K562 (cell line): Measurements from ENCODE around the gene GATA5. TPM values are rescaled to one million over a fixed set of nuclear protein-coding genes. Genes with fewer than 3 reads are reported as not detected.

Experiments used
- ATAC-seq: fragments of 200-7000 bp; cut with Tn5 transposase; 3 replicates; pipeline ENCODE4 v1.9.1; 2020; ENCODE audit warnings: moderate library complexity
- BruUV-seq: library from RNA; stranded (reverse); fragments of 400-500 nt; replicated peaks from 2 replicates; lab custom pipeline; 2021; lab: Mats Ljungman, UMichigan
- CTCF ChIA-PET: fragments of 300-600 bp; formaldehyde crosslinking; extraction: SDS; loops from one replicate; lab custom pipeline; 2021; ENCODE audit warnings: low intra/inter-chr PET ratio; lab: Yijun Ruan, JAX
- POLR2A ChIA-PET: fragments of 300-600, 350-650 bp; sonication (Branson Sonifier 250); formaldehyde crosslinking; extraction: SDS; loops from one replicate; lab custom pipeline; 2021; ENCODE audit warnings: antibody characterized with exemption, inconsistent platforms; lab: Yijun Ruan, JAX
- DNase-seq, 4 experiments: peaks; one replicate each; pipeline versions ENCODE4 v3.0.0 to v3.0.0-alpha.2; 2011 to 2018; ENCODE audit warnings: low spot score in 3 of 4, mixed read lengths in 3 of 4; ENCODE audit errors: extremely low read depth in 1 of 4
- FAIRE-seq: peaks from 2 replicates; lab custom pipeline; 2011; peaks lifted over from hg19 to GRCh38; lab: Jason Lieb, UNC
- H2AFZ ChIP-seq: 2 replicates; pipeline ENCODE4 v1.6.0; 2011; ENCODE audit warnings: low read depth, low read length, control low read depth, inconsistent platforms
- H3K27ac ChIP-seq: fragments of 200-600 bp; 3 replicates; pipeline ENCODE4 v1.8.0; 2011; ENCODE audit warnings: low read depth, mild to moderate bottlenecking, control low read depth, inconsistent platforms, low read length, moderate library complexity, mixed read lengths; ENCODE audit errors: extremely low read depth
- H3K27me3 ChIP-seq, 2 experiments: fragments of 300-600 bp in 1 of 2; 2 replicates in 1 of 2; 3 replicates in 1 of 2; pipeline versions ENCODE4 v1.6.0 to v1.8.0; 2011; ENCODE audit warnings: inconsistent platforms in 2 of 2, low read length in 2 of 2, mild to moderate bottlenecking in 1 of 2, mixed read lengths in 1 of 2, moderate library complexity in 1 of 2; ENCODE audit not compliant: control insufficient read depth in 2 of 2, insufficient read depth in 2 of 2
- H3K36me3 ChIP-seq: fragments of 300-600 bp; 3 replicates; pipeline ENCODE4 v1.8.0; 2011; ENCODE audit warnings: mild to moderate bottlenecking, low read length, inconsistent platforms; ENCODE audit not compliant: control insufficient read depth, insufficient read depth
- H3K4me1 ChIP-seq, 2 experiments: fragments of 200-600 bp in 1 of 2; replicated peaks in 1 of 2; 2 replicates in 1 of 2; 3 replicates in 1 of 2; pipeline versions ENCODE4 v1.5.1 to v1.8.0; 2011; ENCODE audit warnings: inconsistent platforms in 2 of 2, low read length in 2 of 2, mild to moderate bottlenecking in 1 of 2, mixed read lengths in 1 of 2, moderate library complexity in 1 of 2; ENCODE audit not compliant: control insufficient read depth in 2 of 2, insufficient read depth in 2 of 2
- H3K4me2 ChIP-seq: 2 replicates; pipeline ENCODE4 v1.6.1; 2011; ENCODE audit warnings: low read length, control low read depth, inconsistent platforms, mixed read lengths; ENCODE audit not compliant: insufficient read depth
- H3K4me3 ChIP-seq: fragments of 200-600 bp; sonication (generic), shearing (Covaris generic); 2 replicates; pipeline ENCODE4 v1.5.1; 2016; ENCODE audit warnings: control low read depth, inconsistent platforms
- H3K79me2 ChIP-seq: fragments of 200-600 bp; 3 replicates; pipeline ENCODE4 v1.8.0; 2011; ENCODE audit warnings: low read length, inconsistent platforms; ENCODE audit not compliant: control insufficient read depth, insufficient read depth
- H3K9ac ChIP-seq, 2 experiments: 2 replicates each; pipeline versions ENCODE4 v1.6.0 to v1.6.1; 2011; ENCODE audit warnings: low read depth in 2 of 2, low read length in 2 of 2, control low read depth in 1 of 2, inconsistent platforms in 1 of 2, mild to moderate bottlenecking in 1 of 2, mixed read lengths in 1 of 2; ENCODE audit not compliant: insufficient read depth in 1 of 2
- H3K9me1 ChIP-seq: one replicate; pipeline ENCODE4 v1.6.0; 2011; ENCODE audit warnings: inconsistent platforms, mild to moderate bottlenecking, low read length, moderate library complexity; ENCODE audit not compliant: control insufficient read depth, insufficient read depth
- H3K9me3 ChIP-seq: replicated peaks from 2 replicates; pipeline ENCODE4 v1.5.1; 2011; ENCODE audit warnings: low read depth, low read length, inconsistent platforms; ENCODE audit not compliant: control insufficient read depth, insufficient read depth
- H4K20me1 ChIP-seq: replicated peaks from 2 replicates; pipeline ENCODE4 v1.6.1; 2011; ENCODE audit warnings: low read length, inconsistent platforms, mixed read lengths; ENCODE audit not compliant: control insufficient read depth, insufficient read depth
- CCAR2 ChIP-seq: fragments of 200-400 bp; formaldehyde crosslinking; IDR thresholded peaks from 2 replicates; pipeline ENCODE4 v1.6.1; 2017; ENCODE audit warnings: mild to moderate bottlenecking, low read depth, low read length
- EGR1 ChIP-seq: fragments of 450-650 bp; conservative IDR thresholded peaks from 2 replicates; pipeline ENCODE4 v1.6.1; 2017; ENCODE audit warnings: mild to moderate bottlenecking
- HNRNPL ChIP-seq: fragments of 200-400 bp; formaldehyde crosslinking; IDR thresholded peaks from 2 replicates; pipeline ENCODE4 v1.6.1; 2017; ENCODE audit warnings: low read depth, mild to moderate bottlenecking, low read length
- JUND ChIP-seq, 2 experiments: IDR thresholded peaks; 2 replicates in 1 of 2; 3 replicates in 1 of 2; pipeline ENCODE4 v1.6.1; 2011; ENCODE audit warnings: borderline replicate concordance in 2 of 2, low read depth in 2 of 2, low read length in 2 of 2, improper control_type of control experiment in 1 of 2, missing biosample characterization in 1 of 2, missing genetic modification characterization in 1 of 2, missing genetic modification reagents in 1 of 2
- KDM5B ChIP-seq: fragments of 200-600 bp; sonication (generic); IDR thresholded peaks from 2 replicates; pipeline ENCODE4 v1.6.1; 2012; ENCODE audit warnings: low read depth, mild to moderate bottlenecking, moderate library complexity, low read length, control low read depth, inconsistent platforms; ENCODE audit not compliant: insufficient replicate concordance
- MAZ ChIP-seq, 2 experiments: fragments of 450-650 bp in 1 of 2; sonication (generic) in 1 of 2; formaldehyde crosslinking; IDR thresholded peaks in 1 of 2; conservative IDR thresholded peaks in 1 of 2; 2 replicates each; pipeline versions ENCODE4 v1.4.0 to v1.5.0; 2020; ENCODE audit warnings: mild to moderate bottlenecking in 1 of 2, missing genetic modification reagents in 1 of 2
- MTA3 ChIP-seq: fragments of 450-650 bp; formaldehyde crosslinking; IDR thresholded peaks from 2 replicates; pipeline ENCODE4 v1.6.1; 2017; ENCODE audit warnings: mild to moderate bottlenecking, borderline replicate concordance
- NFE2L1 ChIP-seq: fragments of 450-650 bp; IDR thresholded peaks from 2 replicates; pipeline ENCODE4 v1.6.1; 2016; ENCODE audit warnings: missing genetic modification characterization, low read depth, mild to moderate bottlenecking, missing compliant biosample characterization, moderate library complexity, borderline replicate concordance
- NFRKB ChIP-seq: fragments of 450-650 bp; IDR thresholded peaks from 2 replicates; pipeline ENCODE4 v1.6.1; 2016; ENCODE audit warnings: low read depth
- TFAP4 ChIP-seq: sonication (generic); formaldehyde crosslinking; IDR thresholded peaks from 2 replicates; pipeline ENCODE4 v1.8.0; 2022; ENCODE audit warnings: missing genetic modification reagents, mild to moderate bottlenecking, moderate library complexity, borderline replicate concordance
- ZNF197 ChIP-seq: fragments of 200-800 bp; sonication (Bioruptor generic); IDR thresholded peaks from 2 replicates; pipeline ENCODE4 v1.6.1; 2016; ENCODE audit warnings: low read depth, missing genetic modification characterization, missing compliant biosample characterization
- ZNF277 ChIP-seq: fragments of 250-450 bp; sonication (Bioruptor Pico); IDR thresholded peaks from 2 replicates; pipeline ENCODE4 v1.8.0; 2022; ENCODE audit warnings: inconsistent platforms, mild to moderate bottlenecking, moderate library complexity, borderline replicate concordance
- ZNF766 ChIP-seq: fragments of 200-800 bp; sonication (Bioruptor generic); conservative IDR thresholded peaks from 2 replicates; pipeline ENCODE4 v1.6.1; 2016; ENCODE audit warnings: missing genetic modification characterization, missing compliant biosample characterization
- WGBS: fragments of 100-300 bp; shearing (Covaris generic); methylation state at CpG from one replicate; pipeline ENCODE4 v1.1.6; 2016; ENCODE audit warnings: low coverage, mixed read lengths; ENCODE audit not compliant: insufficient coverage; ENCODE audit errors: missing lambda C conversion rate; 5-methylcytosine and 5-hydroxymethylcytosine counted together
- in situ Hi-C: fragments of 300-500 bp; cut with MboI; formaldehyde crosslinking; loops from 4 replicates; pipeline ENCODE4 v1.15.0; 2018; ENCODE audit warnings: inconsistent platforms, mixed read lengths
- intact Hi-C: fragments of 100-400 bp; cut with micrococcal nuclease; formaldehyde crosslinking; loops from 2 replicates; pipeline ENCODE4 v1.14.2; 2022
- polyA plus RNA-seq, 8 experiments: library from polyadenylated mRNA; depleted of rRNA in 4 of 8; stranded (reverse) in 5 of 8; unstranded in 3 of 8; fragments of >200 nt; fragmentation: Nextera tagmentation in 2 of 8; fragmentation: Illumina TruSeq in 1 of 8; extraction: Ambion mirVana in 2 of 8; extraction: Trizol in 1 of 8; gene quantifications; 2 replicates each; pipeline versions ENCODE4 v1.2.1 to v1.2.3, GENCODE V29; 2011 to 2014; ENCODE audit warnings: inconsistent platforms in 1 of 8, missing spikeins in 1 of 8
- total RNA-seq, 7 experiments: library from RNA; depleted of rRNA in 6 of 7; stranded (reverse); fragments of >200 nt in 6 of 7; fragmentation: Illumina TruSeq in 2 of 7; extraction: Trizol in 2 of 7; gene quantifications; 2 replicates each; pipeline versions ENCODE4 v1.2.1 to v1.2.3, GENCODE V29; 2011 to 2021; ENCODE audit warnings: low replicate concordance in 1 of 7

GATA5 gene
- total and polyA plus RNA-seq, 9 of the 15 experiments (the other 6 are each of a cell fraction or from before 2014, with no cell fraction given): 0.09 to 0.57 (median 0.20) TPM; not detected in 3

GRCh38 chr20:62487561-62488354, 12.0 kb upstream of the GATA5 start (continued):
- TF ChIP-seq CCAR2 (no peak), MTA3 (peak; percentile 83), EGR1 (peak; percentile 21; the same call in 1 of the 2 replicates), NFRKB (0 out of 2 replicates have a peak, but pooled peaks have one; percentile 4), HNRNPL (peak; percentile 48; the same call in 1 of the 2 replicates), TFAP4 (CRISPR knock-in tag) (peak; percentile 69; the same call in 1 of the 2 replicates)
- TF ChIP-seq, all 486 proteins: peak for 90

GRCh38 chr20:62487118-62487517, 11.3 kb upstream of the GATA5 start:
- CTCF ChIA-PET: no interaction called here
- FAIRE-seq (no peak), DNase-seq (no peak), ATAC-seq (peak; percentile 45)
- in situ Hi-C loops: no loop called here
- Histone ChIP-seq H3K9me3 (no peaks in the 10 kb centered on the region), H2AFZ (peak overlapping the region; percentile 87), H3K27ac (peak overlapping the region; percentile 61), H3K4me3 (no peak overlapping the region), H3K4me2 (peak overlapping the region; percentile 65), H3K36me3 (no peaks in the 10 kb centered on the region), H4K20me1 (no peaks in the 10 kb centered on the region), H3K4me1 (peaks cover 56 to 83% of the 10 kb centered on the region in 2 experiments)
- intact Hi-C loops: loop anchor here (5.0 kb wide), 1 partner anchor 80 kb away; the partner anchor contains the start of gene CABLES2
- WGBS: 12% methylated on average over 20 of the region's 21 CpGs
- no TSS peak for BruUV-seq
- TF ChIP-seq JUND (IDR thresholded peaks at IDR 0.05; ENCODE audit: borderline replicate concordance, low read depth, low read length): no peak
- TF ChIP-seq JUND (tag; IDR thresholded peaks at IDR 0.05; ENCODE audit: borderline replicate concordance, low read depth, low read length): 0 out of 3 replicates have a peak, but pooled peaks have one; percentile 9
- 0 out of 2 replicates have a peak, but pooled peaks have one; percentile 30 for TF ChIP-seq ZNF197 (CRISPR knock-in tag)
- TF ChIP-seq NFRKB: peak; percentile 16; the same call in 1 of the 2 replicates
- no peak for TF ChIP-seq NFE2L1 (tag)
- TF ChIP-seq ZNF766: 0 out of 2 replicates have a peak, but pooled peaks have one; percentile 45
- peak; percentile 12 for TF ChIP-seq KDM5B
- TF ChIP-seq ZNF277 (CRISPR knock-in tag): no peak
- 0 out of 4 replicates have a peak, but pooled peaks of 1 of the 2 experiments have one; percentile 25 for TF ChIP-seq MAZ (CRISPR knock-in tag; conservative IDR thresholded peaks at IDR 0.05 in 1 of 2, IDR thresholded peaks at IDR 0.05 in 1 of 2)
- TF ChIP-seq, all 486 proteins: peak for 6
- H3K79me2 ChIP-seq: no peaks in the 10 kb centered on the region
- H3K9ac ChIP-seq: peak overlapping the region; percentile 36 to 72
- peaks cover 0 to 3% of the 10 kb centered on the region in 2 experiments; a peak in 2 of 5 replicates for H3K27me3 ChIP-seq
- POLR2A ChIA-PET: interaction anchor here (1.7 kb wide), 1 partner anchor 9 kb away, joined by 5 read pairs; no protein-coding TSS in a partner anchor
- no peaks in the 10 kb centered on the region for H3K9me1 ChIP-seq
